Fibroblast of mammary gland (primary cell): ENCODE data around the gene EDN3.
"Not testable (repeated sequence)": the region's sequence is repeated elsewhere in the genome, so short reads cannot be mapped to it uniquely, and the experiment has no call there.

Experiments used
- DNase-seq: peaks from one replicate; pipeline ENCODE4 v3.0.0-alpha.2; 2010; ENCODE audit warnings: low read depth
- H3K4me3 ChIP-seq: 2 replicates; pipeline ENCODE4 v1.5.1; 2011; ENCODE audit warnings: low read depth, mild to moderate bottlenecking, low read length, moderate library complexity; ENCODE audit not compliant: control insufficient read depth
- CTCF ChIP-seq: conservative IDR thresholded peaks from 2 replicates; pipeline ENCODE4 v1.5.1; 2011; ENCODE audit warnings: low read depth, low read length, inconsistent platforms; ENCODE audit not compliant: control insufficient read depth, insufficient read depth

EDN3 gene

GRCh38 chr20:59340201-59340885 is 39.9 kb downstream of the EDN3 start:
- H3K4me3 ChIP-seq: no peak overlapping the region
- no peak for TF ChIP-seq CTCF
- no peak for DNase-seq

DNA sequence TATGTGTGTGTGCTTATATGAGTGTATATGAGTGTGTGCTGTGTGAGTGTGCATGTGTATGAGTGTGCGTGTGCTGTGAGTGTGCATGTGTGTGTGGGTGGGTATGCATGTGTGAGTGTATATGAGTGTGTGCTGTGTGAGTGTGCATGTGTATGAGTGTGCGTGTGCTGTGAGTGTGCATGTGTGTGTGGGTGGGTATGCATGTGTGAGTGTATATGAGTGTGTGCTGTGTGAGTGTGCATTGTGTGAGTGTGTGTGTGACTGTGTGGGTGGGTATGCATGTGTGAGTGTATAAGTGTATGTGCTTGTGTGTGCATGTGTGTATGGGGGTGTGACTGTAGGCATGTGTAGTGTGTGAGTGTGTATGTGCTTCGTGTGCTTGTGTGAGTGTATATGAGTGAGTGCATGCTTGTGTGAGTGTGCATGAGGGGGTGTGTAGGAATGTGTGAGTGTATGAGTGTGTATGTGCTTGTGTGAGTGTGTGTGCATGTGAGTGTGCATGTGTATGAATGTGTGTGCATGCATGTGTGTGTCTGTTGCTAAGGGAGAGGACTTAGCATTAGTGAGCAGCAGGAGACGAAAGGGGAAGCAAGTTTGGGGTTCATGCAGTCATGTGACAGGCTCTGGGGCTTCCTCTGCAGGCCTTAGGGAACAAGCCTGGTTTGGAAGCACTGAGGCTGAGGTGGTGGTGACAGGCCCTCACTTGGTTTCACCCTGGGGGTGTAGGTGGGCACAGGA is 41.0 kb downstream of the EDN3 start:
- H3K4me3 ChIP-seq, DNase-seq: not testable (repeated sequence)

- no peak for DNase-seq
- no peak for TF ChIP-seq CTCF
- no peak overlapping the region for H3K4me3 ChIP-seq
Measured at GRCh38 chr20:59342023-59342957, 41.9 kb downstream of the EDN3 start.

GRCh38 chr20:59346061-59346460 is 45.6 kb downstream of the EDN3 start:
- H3K4me3 ChIP-seq: no peak overlapping the region
- no peak for TF ChIP-seq CTCF
- no peak for DNase-seq

- no peak for DNase-seq
- no peak overlapping the region for H3K4me3 ChIP-seq
- TF ChIP-seq CTCF: no peak
Measured at GRCh38 chr20:59349277-59349676, 48.9 kb downstream of the EDN3 start.

DNA sequence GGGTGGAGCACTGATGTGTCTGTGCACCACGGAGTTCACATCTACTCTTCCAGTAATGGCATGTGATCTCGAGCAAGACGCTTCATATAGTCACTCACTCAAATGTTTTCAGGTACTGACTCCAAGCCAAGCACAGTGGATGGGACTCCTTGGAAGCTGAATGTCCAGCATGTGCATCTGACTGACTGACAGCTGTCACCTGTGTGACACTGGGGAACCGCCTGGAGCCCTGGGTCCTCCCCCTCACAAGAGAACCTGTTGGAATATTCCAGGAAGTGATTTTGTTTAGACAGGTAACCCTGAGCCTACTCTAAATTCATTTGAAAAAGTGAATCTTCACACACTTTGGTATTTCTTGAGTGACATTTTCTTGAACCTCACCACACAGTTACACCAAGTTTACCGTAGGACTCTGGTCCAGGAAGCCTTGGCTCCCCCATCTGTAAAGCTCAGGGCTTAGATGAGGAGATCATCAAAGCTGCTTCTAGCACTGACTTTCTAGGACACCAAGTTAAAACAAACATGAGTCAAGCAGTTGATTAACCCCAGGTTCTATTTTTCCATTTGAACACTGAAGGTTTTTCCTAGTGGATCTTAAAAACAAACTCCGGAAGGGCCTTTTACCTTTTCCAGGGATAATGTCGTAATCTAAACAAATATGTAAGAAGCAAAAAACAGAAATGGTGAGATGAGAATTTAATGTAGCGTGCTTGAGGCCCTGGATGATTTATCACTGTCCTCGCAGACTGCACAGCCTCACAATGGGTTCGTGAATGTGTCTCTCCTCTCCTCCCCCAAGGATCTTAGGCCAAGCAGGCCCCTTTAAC is 50.1 kb downstream of the EDN3 start:
- no peak for DNase-seq
- no peak for TF ChIP-seq CTCF
- no peak overlapping the region for H3K4me3 ChIP-seq
